Fibroblast of lung (primary cell): ENCODE results near the gene ABLIM2. TPM values are rescaled to one million over a fixed set of nuclear protein-coding genes. Genes with fewer than 3 reads are reported as not detected.

Experiments
- DNase-seq, 2 donors: peaks; one replicate each; pipeline versions ENCODE4 v3.0.0 to v3.0.0-alpha.2; 2010; ENCODE audit warnings: low read depth in 2 of 2
- H2AFZ ChIP-seq: 2 replicates; pipeline ENCODE4 v1.5.1; 2012; ENCODE audit warnings: low read length, control low read depth, inconsistent platforms
- H3K27ac ChIP-seq: 2 replicates; pipeline ENCODE4 v1.5.1; 2011; ENCODE audit warnings: low read length, control low read depth; ENCODE audit not compliant: insufficient read depth
- H3K27me3 ChIP-seq: 2 replicates; pipeline ENCODE4 v1.5.1; 2011; ENCODE audit warnings: mild to moderate bottlenecking, low read length; ENCODE audit not compliant: control insufficient read depth, insufficient read depth
- H3K36me3 ChIP-seq: 2 replicates; pipeline ENCODE4 v1.5.1; 2011; ENCODE audit warnings: low read length; ENCODE audit not compliant: control insufficient read depth, insufficient read depth
- H3K4me1 ChIP-seq: 2 replicates; pipeline ENCODE4 v1.5.1; 2011; ENCODE audit warnings: low read length; ENCODE audit not compliant: control insufficient read depth, insufficient read depth; ENCODE audit errors: extremely low read depth
- H3K4me2 ChIP-seq: 2 replicates; pipeline ENCODE4 v1.5.1; 2011; ENCODE audit warnings: low read length, control low read depth; ENCODE audit not compliant: insufficient read depth; ENCODE audit errors: extremely low read depth
- H3K4me3 ChIP-seq, 4 experiments: fragments of 200-600 bp in 1 of 4; sonication (generic) in 1 of 4; replicated peaks in 1 of 4; 2 replicates each; pipeline ENCODE4 v1.5.1; 2011 to 2016; ENCODE audit warnings: low read length in 4 of 4, low read depth in 3 of 4, mild to moderate bottlenecking in 3 of 4, control low read depth in 2 of 4, inconsistent platforms in 1 of 4, mixed read lengths in 1 of 4; ENCODE audit not compliant: insufficient read depth in 1 of 4; ENCODE audit errors: control extremely low read depth in 1 of 4
- H3K79me2 ChIP-seq: 2 replicates; pipeline ENCODE4 v1.5.1; 2012; ENCODE audit warnings: mild to moderate bottlenecking, low read length, inconsistent platforms; ENCODE audit not compliant: control insufficient read depth, insufficient read depth
- H3K9ac ChIP-seq: 2 replicates; pipeline ENCODE4 v1.5.1; 2011; ENCODE audit warnings: mild to moderate bottlenecking, low read length, control low read depth; ENCODE audit not compliant: insufficient read depth
- H3K9me3 ChIP-seq: 2 replicates; pipeline ENCODE4 v1.5.1; 2012; ENCODE audit warnings: low read depth, low read length; ENCODE audit not compliant: control insufficient read depth, insufficient read depth
- H4K20me1 ChIP-seq: 2 replicates; pipeline ENCODE4 v1.5.1; 2011; ENCODE audit warnings: low read length; ENCODE audit not compliant: control insufficient read depth, insufficient read depth; ENCODE audit errors: extremely low read depth
- EZH2 ChIP-seq: IDR thresholded peaks from 2 replicates; pipeline ENCODE4 v1.5.1; 2012; ENCODE audit warnings: low read length, control low read depth, mild to moderate bottlenecking; ENCODE audit errors: missing control alignments
- polyA plus RNA-seq, 2 donors: library from polyadenylated mRNA; depleted of rRNA in 1 of 2; stranded (reverse) in 1 of 2; unstranded in 1 of 2; fragments of >200 nt; gene quantifications; 2 replicates each; pipeline ENCODE4 v1.2.1, GENCODE V29; 2011 to 2012; ENCODE audit warnings: missing spikeins in 1 of 2
- total RNA-seq: library from RNA; depleted of rRNA; stranded (reverse); fragments of >200 nt; gene quantifications from 2 replicates; pipeline ENCODE4 v1.2.1, GENCODE V29; 2014
- TF ChIP-seq, protein P1 (sequence below), 2 donors: IDR thresholded peaks in 1 of 2; conservative IDR thresholded peaks in 1 of 2; 1 replicate in 1 of 2; 2 replicates in 1 of 2; pipeline ENCODE4 v1.5.1; 2011 to 2012; ENCODE audit warnings: low read length in 2 of 2, control low read depth in 1 of 2, inconsistent platforms in 1 of 2, low read depth in 1 of 2, mild to moderate bottlenecking in 1 of 2

The ABLIM2 gene
- total and polyA plus RNA-seq, 2 donors (not counting 1 experiment from before 2014, with no cell fraction given), result 0.66 to 2.6 TPM

DNA sequence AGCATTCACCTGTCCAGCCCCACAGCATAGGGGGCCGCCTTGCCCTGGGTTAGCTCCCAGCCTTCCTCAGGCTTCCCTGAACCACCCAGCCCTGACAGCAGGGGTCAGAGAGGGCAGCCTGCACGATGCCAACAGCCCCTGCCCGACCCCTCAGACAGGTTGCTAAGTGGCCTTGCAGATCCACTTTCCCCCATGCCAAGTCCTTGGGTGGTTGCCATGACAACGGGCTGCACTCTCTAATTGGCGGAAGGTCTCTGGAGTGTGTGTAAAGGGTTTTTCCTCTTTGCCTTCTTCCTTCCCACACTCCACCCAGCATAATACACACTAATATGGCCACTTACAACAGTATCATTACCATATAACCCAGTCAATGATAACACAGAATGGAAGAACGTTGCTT is 119.3 kb downstream of the ABLIM2 start:
- H3K9ac ChIP-seq, result no peak overlapping the region
- no peak for DNase-seq
- no peaks in the 10 kb centered on the region for H3K79me2 ChIP-seq
- H3K27me3 ChIP-seq, result no peaks in the 10 kb centered on the region
- no peaks in the 10 kb centered on the region for H4K20me1 ChIP-seq
- H3K36me3 ChIP-seq, result no peaks in the 10 kb centered on the region
- no peak overlapping the region for H3K4me3 ChIP-seq
- H3K4me1 ChIP-seq, result no peaks in the 10 kb centered on the region
- H2AFZ ChIP-seq, result no peak overlapping the region
- TF ChIP-seq EZH2, result no peak
- TF ChIP-seq, protein P1, sequence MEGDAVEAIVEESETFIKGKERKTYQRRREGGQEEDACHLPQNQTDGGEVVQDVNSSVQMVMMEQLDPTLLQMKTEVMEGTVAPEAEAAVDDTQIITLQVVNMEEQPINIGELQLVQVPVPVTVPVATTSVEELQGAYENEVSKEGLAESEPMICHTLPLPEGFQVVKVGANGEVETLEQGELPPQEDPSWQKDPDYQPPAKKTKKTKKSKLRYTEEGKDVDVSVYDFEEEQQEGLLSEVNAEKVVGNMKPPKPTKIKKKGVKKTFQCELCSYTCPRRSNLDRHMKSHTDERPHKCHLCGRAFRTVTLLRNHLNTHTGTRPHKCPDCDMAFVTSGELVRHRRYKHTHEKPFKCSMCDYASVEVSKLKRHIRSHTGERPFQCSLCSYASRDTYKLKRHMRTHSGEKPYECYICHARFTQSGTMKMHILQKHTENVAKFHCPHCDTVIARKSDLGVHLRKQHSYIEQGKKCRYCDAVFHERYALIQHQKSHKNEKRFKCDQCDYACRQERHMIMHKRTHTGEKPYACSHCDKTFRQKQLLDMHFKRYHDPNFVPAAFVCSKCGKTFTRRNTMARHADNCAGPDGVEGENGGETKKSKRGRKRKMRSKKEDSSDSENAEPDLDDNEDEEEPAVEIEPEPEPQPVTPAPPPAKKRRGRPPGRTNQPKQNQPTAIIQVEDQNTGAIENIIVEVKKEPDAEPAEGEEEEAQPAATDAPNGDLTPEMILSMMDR (conservative IDR thresholded peaks at IDR 0.05 in 1 of 2, IDR thresholded peaks at IDR 0.05 in 1 of 2; ENCODE audit: low read depth in 1 of 2, low read length in 2 of 2), result no peak
- no peak overlapping the region for H3K27ac ChIP-seq
- H3K4me2 ChIP-seq, result no peak overlapping the region
- H3K9me3 ChIP-seq, result no peaks in the 10 kb centered on the region

DNA sequence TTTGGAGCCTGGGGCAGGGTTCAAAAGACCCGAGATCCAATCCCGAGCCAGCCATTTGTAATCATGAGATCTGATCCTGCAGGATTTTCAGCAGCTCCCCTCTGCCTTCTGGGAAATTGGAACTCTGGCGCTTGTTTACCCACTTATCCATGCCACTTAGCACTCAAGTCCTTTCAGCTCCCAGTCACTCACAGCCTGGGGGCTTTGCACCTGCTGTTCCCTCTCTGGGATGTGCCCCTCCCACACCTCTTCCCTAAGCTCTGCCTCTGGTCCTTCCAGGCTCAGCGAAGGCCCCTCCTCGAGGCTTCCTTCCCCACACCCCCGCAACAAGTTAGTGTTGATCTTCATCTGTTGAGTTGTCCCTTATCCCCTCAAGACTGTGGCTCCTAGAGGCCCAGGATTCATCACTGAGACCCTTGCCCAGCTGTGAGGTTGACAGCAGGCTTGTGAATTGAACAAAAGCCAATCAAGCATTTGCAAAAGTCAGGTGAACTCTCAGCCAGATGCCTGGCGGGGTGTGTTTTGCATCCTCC is 119.8 kb downstream of the ABLIM2 start:
- no peak overlapping the region for H3K27ac ChIP-seq

DNA sequence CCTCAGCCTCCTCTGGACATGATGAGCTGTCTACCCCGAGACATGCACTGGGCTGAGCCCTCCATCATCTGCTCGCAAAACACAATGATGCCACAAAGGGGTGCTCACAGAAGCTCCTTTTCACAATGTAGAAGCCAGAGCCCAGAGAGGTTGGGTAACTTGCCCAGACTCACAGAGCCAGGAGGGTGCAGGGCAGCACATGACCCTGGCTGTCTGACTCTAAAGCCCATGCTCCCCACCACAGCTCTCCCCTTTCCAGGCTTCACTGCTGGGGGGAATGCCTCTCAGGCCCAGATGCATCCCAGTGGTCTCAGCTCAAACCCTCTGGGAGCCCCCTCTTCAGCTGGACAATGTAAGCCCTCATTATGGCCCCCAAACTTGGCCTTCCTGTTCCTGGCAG is 120.5 kb downstream of the ABLIM2 start:
- no peaks in the 10 kb centered on the region for H3K36me3 ChIP-seq
- TF ChIP-seq, protein P1 (conservative IDR thresholded peaks at IDR 0.05 in 1 of 2, IDR thresholded peaks at IDR 0.05 in 1 of 2; ENCODE audit: low read depth in 1 of 2, low read length in 2 of 2), result no peak
- no peak for TF ChIP-seq EZH2
- H2AFZ ChIP-seq, result no peak overlapping the region
- no peak overlapping the region for H3K4me2 ChIP-seq
- H4K20me1 ChIP-seq, result no peaks in the 10 kb centered on the region
- H3K9me3 ChIP-seq, result no peaks in the 10 kb centered on the region
- no peaks in the 10 kb centered on the region for H3K79me2 ChIP-seq
- no peak overlapping the region for H3K27ac ChIP-seq
- H3K27me3 ChIP-seq, result no peaks in the 10 kb centered on the region
- no peak for DNase-seq
- H3K9ac ChIP-seq, result no peak overlapping the region
- H3K4me1 ChIP-seq, result no peaks in the 10 kb centered on the region
- H3K4me3 ChIP-seq, result no peak overlapping the region

More for the DNA sequence above, 119.8 kb downstream of the ABLIM2 start:
- Histone ChIP-seq H3K9me3 (no peaks in the 10 kb centered on the region), H3K9ac (no peak overlapping the region), H4K20me1 (no peaks in the 10 kb centered on the region), H3K79me2 (no peaks in the 10 kb centered on the region), H3K36me3 (no peaks in the 10 kb centered on the region), H3K4me1 (no peaks in the 10 kb centered on the region), H3K4me3 (no peak overlapping the region), H2AFZ (no peak overlapping the region), H3K27me3 (no peaks in the 10 kb centered on the region), H3K4me2 (no peak overlapping the region)
- DNase-seq, result no peak
- TF ChIP-seq EZH2, result no peak
- TF ChIP-seq, protein P1 (conservative IDR thresholded peaks at IDR 0.05 in 1 of 2, IDR thresholded peaks at IDR 0.05 in 1 of 2; ENCODE audit: low read depth in 1 of 2, low read length in 2 of 2), result no peak
